HepG2 (cell line): ENCODE results near the gene MIA2. TPM values are rescaled to one million over a fixed set of nuclear protein-coding genes. Genes with fewer than 3 reads are reported as not detected.

Experiments used
- ARNT2 ChIP-seq: sonication (generic); formaldehyde crosslinking; IDR thresholded peaks from 2 replicates; pipeline ENCODE4 v1.8.0; 2022; ENCODE audit warnings: mild to moderate bottlenecking, low read depth, missing genetic modification reagents, moderate library complexity
- BCL6 ChIP-seq: IDR thresholded peaks from 2 replicates; pipeline ENCODE4 v1.6.1; 2016; ENCODE audit warnings: missing genetic modification reagents, missing compliant biosample characterization
- DR1 ChIP-seq: sonication (generic); formaldehyde crosslinking; IDR thresholded peaks from 2 replicates; pipeline ENCODE4 v1.8.0; 2021; ENCODE audit warnings: mild to moderate bottlenecking, missing genetic modification reagents, inconsistent platforms
- EZH2 ChIP-seq: conservative IDR thresholded peaks from 2 replicates; pipeline ENCODE4 v1.6.1; 2012; ENCODE audit warnings: mild to moderate bottlenecking, low read depth, low read length, moderate library complexity
- HNRNPK ChIP-seq: fragments of 200-400 bp; formaldehyde crosslinking; IDR thresholded peaks from 2 replicates; pipeline ENCODE4 v1.6.1; 2018; ENCODE audit warnings: low read length, low read depth, moderate library complexity, mild to moderate bottlenecking; ENCODE audit not compliant: poor library complexity, severe bottlenecking
- ISX ChIP-seq: sonication (generic); formaldehyde crosslinking; conservative IDR thresholded peaks from 2 replicates; pipeline ENCODE4 v1.5.0; 2020; ENCODE audit warnings: missing genetic modification reagents
- KDM3A ChIP-seq: IDR thresholded peaks from 2 replicates; pipeline ENCODE4 v1.6.1; 2018; ENCODE audit warnings: low read depth, missing compliant biosample characterization
- NR1H2 ChIP-seq: sonication (generic); formaldehyde crosslinking; IDR thresholded peaks from 2 replicates; pipeline ENCODE4 v1.8.1; 2022; ENCODE audit warnings: low read depth, missing genetic modification reagents, borderline replicate concordance
- NR2F1 ChIP-seq, 2 experiments: fragments of 450-650 bp in 1 of 2; formaldehyde crosslinking in 1 of 2; IDR thresholded peaks; 2 replicates each; pipeline versions ENCODE4 v1.5.0 to v1.6.1; 2016 to 2020; ENCODE audit warnings: mild to moderate bottlenecking in 1 of 2, missing compliant biosample characterization in 1 of 2, missing genetic modification reagents in 1 of 2, moderate library complexity in 1 of 2
- NR3C1 ChIP-seq: sonication (generic); formaldehyde crosslinking; IDR thresholded peaks from 2 replicates; pipeline ENCODE4 v1.4.0; 2020; ENCODE audit warnings: missing genetic modification reagents
- RARA ChIP-seq: IDR thresholded peaks from 2 replicates; pipeline ENCODE4 v1.6.1; 2016; ENCODE audit warnings: missing genetic modification reagents, missing compliant biosample characterization
- SNAPC5 ChIP-seq: sonication (generic); formaldehyde crosslinking; IDR thresholded peaks from 2 replicates; pipeline ENCODE4 v1.8.1; 2023; ENCODE audit warnings: mild to moderate bottlenecking, missing genetic modification reagents, borderline replicate concordance
- SYNCRIP ChIP-seq: fragments of 200-400 bp; formaldehyde crosslinking; IDR thresholded peaks from 2 replicates; pipeline ENCODE4 v1.6.1; 2018; ENCODE audit warnings: mild to moderate bottlenecking, low read depth, low read length; ENCODE audit not compliant: insufficient read depth
- TBX2 ChIP-seq: sonication (generic); formaldehyde crosslinking; IDR thresholded peaks from 2 replicates; pipeline ENCODE4 v1.5.0; 2020; ENCODE audit warnings: missing genetic modification reagents, mild to moderate bottlenecking, borderline replicate concordance
- TBX3 ChIP-seq: fragments of 450-650 bp; IDR thresholded peaks from 2 replicates; pipeline ENCODE4 v1.6.1; 2017; ENCODE audit warnings: antibody characterized with exemption, mild to moderate bottlenecking, inconsistent platforms, borderline replicate concordance
- YEATS2 ChIP-seq: sonication (generic); formaldehyde crosslinking; IDR thresholded peaks from 2 replicates; pipeline ENCODE4 v1.4.0; 2020; ENCODE audit warnings: missing genetic modification reagents, borderline replicate concordance
- ZBTB38 ChIP-seq: sonication (generic); formaldehyde crosslinking; IDR thresholded peaks from 2 replicates; pipeline ENCODE4 v1.5.1; 2020; ENCODE audit warnings: mild to moderate bottlenecking, missing genetic modification reagents
- ZFP36 ChIP-seq: fragments of 150-350 bp; IDR thresholded peaks from 2 replicates; pipeline ENCODE4 v1.6.1; 2018; ENCODE audit warnings: borderline replicate concordance, low read length, low read depth; ENCODE audit not compliant: partially characterized antibody
- ZNF160 ChIP-seq: sonication (generic); formaldehyde crosslinking; IDR thresholded peaks from 2 replicates; pipeline ENCODE4 v1.8.0; 2022; ENCODE audit warnings: mild to moderate bottlenecking, inconsistent platforms, missing genetic modification reagents
- ZNF232 ChIP-seq: sonication (generic); formaldehyde crosslinking; IDR thresholded peaks from 2 replicates; pipeline ENCODE4 v1.4.0; 2020; ENCODE audit warnings: missing genetic modification reagents, borderline replicate concordance
- ZNF264 ChIP-seq: sonication (generic); formaldehyde crosslinking; IDR thresholded peaks from 2 replicates; pipeline ENCODE4 v1.4.0; 2020; ENCODE audit warnings: missing genetic modification reagents
- ZNF282 ChIP-seq: fragments of 450-650 bp; IDR thresholded peaks from 2 replicates; pipeline ENCODE4 v1.6.1; 2018; ENCODE audit not compliant: partially characterized antibody
- ZNF605 ChIP-seq: sonication (generic); formaldehyde crosslinking; IDR thresholded peaks from 2 replicates; pipeline ENCODE4 v1.8.0; 2022; ENCODE audit warnings: mild to moderate bottlenecking, missing genetic modification reagents
- ZNF660 ChIP-seq: sonication (generic); formaldehyde crosslinking; IDR thresholded peaks from 2 replicates; pipeline ENCODE4 v1.5.1; 2020; ENCODE audit warnings: mild to moderate bottlenecking, low read depth, missing genetic modification reagents, borderline replicate concordance
- ZXDC ChIP-seq: sonication (generic); formaldehyde crosslinking; IDR thresholded peaks from 2 replicates; pipeline ENCODE4 v1.5.0; 2020; ENCODE audit warnings: mild to moderate bottlenecking, missing genetic modification reagents
- polyA plus RNA-seq, 8 experiments: library from polyadenylated mRNA; depleted of rRNA in 3 of 8; stranded (reverse) in 7 of 8; unstranded in 1 of 8; fragments of >200 nt; fragmentation: Illumina TruSeq in 4 of 8; extraction: Trizol in 4 of 8; gene quantifications; 2 replicates each; pipeline versions ENCODE4 v1.2.1 to v1.2.3, GENCODE V29; 2011 to 2016; ENCODE audit warnings: low read depth in 4 of 8, missing spikeins in 1 of 8, mixed read lengths in 1 of 8; ENCODE audit not compliant: insufficient read depth in 1 of 8
- total RNA-seq, 5 experiments: library from RNA; depleted of rRNA; stranded (reverse); fragments of >200 nt; fragmentation: Illumina TruSeq; extraction: Trizol; gene quantifications; 2 replicates each; pipeline ENCODE4 v1.2.3, GENCODE V29; 2016; ENCODE audit warnings: low read depth in 1 of 5
- TF ChIP-seq, protein P1 (sequence below): sonication (generic); formaldehyde crosslinking; IDR thresholded peaks from 2 replicates; pipeline ENCODE4 v1.4.0; 2020; ENCODE audit warnings: missing genetic modification reagents
- TF ChIP-seq, protein P2 (sequence below): IDR thresholded peaks from 2 replicates; pipeline ENCODE4 v1.6.1; 2016

MIA2 gene
- total and polyA plus RNA-seq, 2 of the 13 experiments (the other 11 are each of a cell fraction or from before 2014, with no cell fraction given): 134 to 158 TPM

DNA sequence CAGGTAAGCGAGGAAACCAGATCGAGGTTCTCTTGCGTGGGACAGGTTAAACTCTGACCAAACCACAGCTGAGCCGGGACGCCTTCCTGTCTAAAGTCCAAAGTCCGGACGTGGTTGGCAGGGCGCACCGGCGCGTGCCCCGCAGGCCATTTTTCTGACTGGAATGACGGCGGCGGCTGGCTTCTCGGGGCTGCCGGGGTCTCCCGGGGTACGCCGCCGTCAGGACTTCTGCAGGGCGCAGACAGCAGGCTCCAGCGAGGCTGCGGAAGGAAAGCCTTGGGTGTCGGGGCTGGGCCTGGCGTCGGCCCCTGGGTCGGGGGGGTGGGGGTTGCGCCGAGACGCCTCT, 32.8 kb downstream of the MIA2 start (continued):
- peak; percentile 84; the same call in 1 of the 2 replicates for TF ChIP-seq ZNF160 (CRISPR knock-in tag)
- TF ChIP-seq ZNF264: peak; percentile 96
- peak; percentile 95 for TF ChIP-seq ZNF605 (CRISPR knock-in tag)
- peak; percentile 83 for TF ChIP-seq KDM3A (CRISPR knock-in tag)
- TF ChIP-seq NR3C1 (CRISPR knock-in tag): no peak
- TF ChIP-seq ZBTB38: peak; percentile 65; the same call in 1 of the 2 replicates
- TF ChIP-seq, protein P1, sequence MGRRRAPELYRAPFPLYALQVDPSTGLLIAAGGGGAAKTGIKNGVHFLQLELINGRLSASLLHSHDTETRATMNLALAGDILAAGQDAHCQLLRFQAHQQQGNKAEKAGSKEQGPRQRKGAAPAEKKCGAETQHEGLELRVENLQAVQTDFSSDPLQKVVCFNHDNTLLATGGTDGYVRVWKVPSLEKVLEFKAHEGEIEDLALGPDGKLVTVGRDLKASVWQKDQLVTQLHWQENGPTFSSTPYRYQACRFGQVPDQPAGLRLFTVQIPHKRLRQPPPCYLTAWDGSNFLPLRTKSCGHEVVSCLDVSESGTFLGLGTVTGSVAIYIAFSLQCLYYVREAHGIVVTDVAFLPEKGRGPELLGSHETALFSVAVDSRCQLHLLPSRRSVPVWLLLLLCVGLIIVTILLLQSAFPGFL (CRISPR knock-in tag): no peak; the same call in 1 of the 2 replicates
- no peak; the same call in 1 of the 2 replicates for TF ChIP-seq DR1
- TF ChIP-seq BCL6 (CRISPR knock-in tag): peak; percentile 94
- no peak for TF ChIP-seq SYNCRIP
- no peak for TF ChIP-seq EZH2
- peak; percentile 73 for TF ChIP-seq TBX2
- TF ChIP-seq ZXDC: peak; percentile 88
- TF ChIP-seq NR1H2: peak; percentile 93; the same call in 1 of the 2 replicates
- no peak for TF ChIP-seq ZNF282
- TF ChIP-seq YEATS2 (CRISPR knock-in tag): peak; percentile 79; the same call in 1 of the 2 replicates
- peak; percentile 100 for TF ChIP-seq ZNF232 (CRISPR knock-in tag)
- TF ChIP-seq ZNF660: no peak
- peak; percentile 97 for TF ChIP-seq ARNT2 (CRISPR knock-in tag)
- no peak for TF ChIP-seq HNRNPK
- TF ChIP-seq TBX3: peak; percentile 48; the same call in 1 of the 2 replicates
- 0 out of 2 replicates have a peak, but pooled peaks have one; percentile 18 for TF ChIP-seq SNAPC5
- TF ChIP-seq ZFP36: no peak
- TF ChIP-seq ISX (CRISPR knock-in tag): no peak
- TF ChIP-seq, protein P2, sequence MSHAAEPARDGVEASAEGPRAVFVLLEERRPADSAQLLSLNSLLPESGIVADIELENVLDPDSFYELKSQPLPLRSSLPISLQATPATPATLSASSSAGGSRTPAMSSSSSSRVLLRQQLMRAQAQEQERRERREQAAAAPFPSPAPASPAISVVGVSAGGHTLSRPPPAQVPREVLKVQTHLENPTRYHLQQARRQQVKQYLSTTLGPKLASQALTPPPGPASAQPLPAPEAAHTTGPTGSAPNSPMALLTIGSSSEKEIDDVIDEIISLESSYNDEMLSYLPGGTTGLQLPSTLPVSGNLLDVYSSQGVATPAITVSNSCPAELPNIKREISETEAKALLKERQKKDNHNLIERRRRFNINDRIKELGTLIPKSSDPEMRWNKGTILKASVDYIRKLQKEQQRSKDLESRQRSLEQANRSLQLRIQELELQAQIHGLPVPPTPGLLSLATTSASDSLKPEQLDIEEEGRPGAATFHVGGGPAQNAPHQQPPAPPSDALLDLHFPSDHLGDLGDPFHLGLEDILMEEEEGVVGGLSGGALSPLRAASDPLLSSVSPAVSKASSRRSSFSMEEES (CRISPR knock-in tag): peak; percentile 95
- peak; percentile 54 to 79; a peak in 2 of 4 replicates for TF ChIP-seq NR2F1 (CRISPR knock-in tag; IDR thresholded peaks at IDR 0.05)
- peak; percentile 93 for TF ChIP-seq RARA (CRISPR knock-in tag)
